Stomach (tissue), 4 donors: ENCODE measurements around the gene SERPINF2.

Source experiments
- CTCF ChIP-seq, 7 experiments: fragments of 450-650 bp in 4 of 7; fragments of 200-600 bp in 3 of 7; sonication (generic) in 3 of 7; IDR thresholded peaks; one replicate each; pipeline ENCODE4 v1.5.1; 2016 to 2019; ENCODE audit warnings: antibody characterized with exemption in 7 of 7, control low read depth in 2 of 7, mild to moderate bottlenecking in 1 of 7
- POLR2A ChIP-seq, 4 donors: fragments of 450-650 bp; IDR thresholded peaks; one replicate each; pipeline ENCODE4 v1.6.1; 2016; ENCODE audit warnings: antibody characterized with exemption in 4 of 4, control low read depth in 2 of 4, mild to moderate bottlenecking in 1 of 4, moderate library complexity in 1 of 4

- TF ChIP-seq CTCF (IDR thresholded peaks at IDR 0.05) (no peak), POLR2A (IDR thresholded peaks at IDR 0.05) (no peak)
Measured at GRCh38 chr17:1735418-1735817, 7.3 kb upstream of the SERPINF2 start.
